GM19351 (cell line): ENCODE measurements around the gene LRP11.
"Not testable (repeated sequence)": the region's sequence is repeated elsewhere in the genome, so short reads cannot be mapped to it uniquely, and the experiment has no call there.

Source experiments
- ATAC-seq: cut with Tn5 transposase; IDR thresholded peaks from one replicate; pipeline ENCODE4 v1.9.1; 2021; ENCODE audit warnings: mild to moderate bottlenecking, moderate library complexity; ENCODE audit not compliant: unreplicated experiment

Gene LRP11

GRCh38 chr6:149863698-149864577, at the start of gene LRP11:
Gene LRP11 (minus strand): TSS chr6:149864359. CDS start chr6:149864020, 339 bp downstream.
- ATAC-seq: peak; percentile 85

GRCh38 chr6:149913540-149914240, 49.5 kb upstream of the LRP11 start:
- no peak for ATAC-seq

GRCh38 chr6:149913085-149913484, 48.9 kb upstream of the LRP11 start:
- no peak for ATAC-seq

GRCh38 chr6:149912680-149913079, 48.5 kb upstream of the LRP11 start:
- ATAC-seq: not testable (repeated sequence)

GRCh38 chr6:149910721-149911151, 46.6 kb upstream of the LRP11 start:
- no peak for ATAC-seq

GRCh38 chr6:149909701-149910470, 45.7 kb upstream of the LRP11 start:
- ATAC-seq: no peak

- not testable (repeated sequence) for ATAC-seq
Observed at GRCh38 chr6:149908480-149908879, 44.3 kb upstream of the LRP11 start.

- no peak for ATAC-seq
Observed at GRCh38 chr6:149907317-149907716, 43.2 kb upstream of the LRP11 start.

GRCh38 chr6:149906405-149906804, 42.2 kb upstream of the LRP11 start:
- ATAC-seq: no peak

GRCh38 chr6:149905911-149906371, 41.8 kb upstream of the LRP11 start:
- no peak for ATAC-seq

- ATAC-seq: no peak
Observed at GRCh38 chr6:149905371-149905910, 41.3 kb upstream of the LRP11 start.

- no peak for ATAC-seq
Observed at GRCh38 chr6:149904661-149905370, 40.7 kb upstream of the LRP11 start.

GRCh38 chr6:149903938-149904611, 39.9 kb upstream of the LRP11 start:
- ATAC-seq: no peak

- no peak for ATAC-seq
Observed at GRCh38 chr6:149901444-149902140, 37.4 kb upstream of the LRP11 start.

GRCh38 chr6:149900620-149901443, 36.7 kb upstream of the LRP11 start:
- ATAC-seq: no peak

GRCh38 chr6:149899926-149900619, 35.9 kb upstream of the LRP11 start:
- ATAC-seq: no peak

- no peak for ATAC-seq
Observed at GRCh38 chr6:149899486-149899885, 35.3 kb upstream of the LRP11 start.

GRCh38 chr6:149898966-149899365, 34.8 kb upstream of the LRP11 start:
- ATAC-seq: no peak
